Measurements from ENCODE around the gene TRAPPC14.

TRAPPC14 gene

DNA sequence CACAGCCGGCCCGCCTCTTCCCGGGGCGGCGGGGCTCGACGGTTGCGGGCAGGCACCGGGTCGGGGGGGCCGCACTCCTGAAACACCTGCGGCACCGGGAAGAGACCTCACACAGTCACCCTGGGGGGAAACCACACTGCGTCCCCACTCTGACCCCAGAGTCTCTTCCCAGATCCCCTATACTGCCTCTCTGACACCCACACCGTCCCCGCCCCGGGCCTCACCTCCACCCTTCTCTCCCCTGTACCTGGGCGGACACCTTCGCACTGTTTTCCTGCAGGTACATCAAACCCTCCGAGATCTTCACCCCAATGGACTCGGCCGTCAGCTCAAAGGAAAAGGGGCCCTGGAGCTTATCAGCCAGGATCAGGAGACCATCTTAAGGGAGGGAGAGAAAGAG, 13.3 kb upstream of the TRAPPC14 start:
- DNase-seq = no peak

- no peak for DNase-seq
Observed at GRCh38 chr7:100171087-100171681, 12.7 kb upstream of the TRAPPC14 start.

DNA sequence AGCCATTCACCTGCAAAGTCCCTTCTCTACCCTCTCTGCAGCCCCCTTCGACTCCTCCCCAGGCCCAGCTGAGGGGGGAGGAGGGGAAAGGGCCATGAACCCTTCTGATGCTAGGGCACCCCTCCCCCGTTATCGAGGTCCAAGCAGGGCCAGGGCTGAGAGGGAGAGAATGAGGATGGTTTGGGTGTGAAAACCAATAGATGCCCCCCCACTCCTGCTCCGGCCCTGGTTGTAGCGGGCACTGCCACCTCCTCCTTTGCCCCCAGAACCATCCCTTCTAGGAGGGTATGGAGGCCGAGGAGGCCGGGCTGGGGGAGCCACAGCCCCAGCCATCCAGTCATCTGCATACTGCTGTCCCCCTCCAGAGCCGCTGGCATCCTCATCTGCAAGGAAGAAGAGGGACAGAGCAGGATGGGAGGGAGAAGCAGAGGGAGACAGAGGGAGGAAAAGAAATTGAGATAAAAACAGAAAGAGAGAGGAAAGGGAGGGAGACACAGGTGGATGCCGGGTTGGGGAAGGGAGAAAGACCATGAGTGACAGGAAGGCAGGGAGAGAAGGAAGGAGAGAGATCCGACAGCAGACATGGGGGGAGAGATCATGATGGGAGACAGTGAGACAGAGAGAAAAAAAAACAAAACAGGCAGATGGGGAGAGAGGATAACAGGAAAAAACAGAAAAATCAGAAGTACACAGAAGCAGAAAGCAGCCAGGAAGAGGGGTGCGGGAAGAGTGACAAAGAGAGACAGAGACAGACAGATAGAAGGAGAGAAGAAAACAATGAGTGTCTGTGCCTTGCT, 11.8 kb upstream of the TRAPPC14 start:
- no peak for DNase-seq

DNA sequence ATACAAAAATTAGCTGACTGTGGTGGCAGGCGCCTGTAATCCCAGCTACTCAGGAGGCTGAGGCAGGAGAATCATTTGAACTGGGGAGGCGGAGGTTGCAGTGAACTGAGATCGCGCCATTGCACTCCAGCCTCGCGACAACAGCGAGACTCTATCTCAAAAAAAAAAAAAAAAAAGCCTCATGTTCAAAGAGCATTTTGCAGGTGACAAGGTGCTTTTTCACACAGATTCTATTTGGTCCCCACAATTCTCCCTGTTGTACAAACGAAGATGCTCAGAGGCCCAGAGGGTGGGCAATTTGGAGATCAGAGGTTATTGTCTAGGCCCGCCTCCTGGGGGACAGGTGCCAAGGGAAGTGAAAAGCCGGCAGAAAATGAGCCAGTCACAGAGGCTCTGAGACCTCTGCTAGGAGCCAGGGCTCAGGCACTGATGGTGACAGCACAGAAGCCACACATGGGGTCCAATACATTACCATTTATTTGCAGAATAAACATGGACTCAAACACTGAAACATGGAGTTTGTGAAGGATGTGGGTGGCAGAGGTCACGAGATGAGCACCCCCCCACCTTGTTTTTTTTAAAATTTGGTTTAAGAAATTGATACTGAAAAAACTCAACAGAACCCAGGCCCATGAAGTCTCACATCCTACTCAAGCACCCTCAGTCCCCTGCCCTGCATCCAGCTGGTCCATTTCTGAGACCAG, 10.8 kb upstream of the TRAPPC14 start:
- DNase-seq = no peak

GRCh38 chr7:100167912-100168323, 9.4 kb upstream of the TRAPPC14 start:
- no peak for DNase-seq

DNA sequence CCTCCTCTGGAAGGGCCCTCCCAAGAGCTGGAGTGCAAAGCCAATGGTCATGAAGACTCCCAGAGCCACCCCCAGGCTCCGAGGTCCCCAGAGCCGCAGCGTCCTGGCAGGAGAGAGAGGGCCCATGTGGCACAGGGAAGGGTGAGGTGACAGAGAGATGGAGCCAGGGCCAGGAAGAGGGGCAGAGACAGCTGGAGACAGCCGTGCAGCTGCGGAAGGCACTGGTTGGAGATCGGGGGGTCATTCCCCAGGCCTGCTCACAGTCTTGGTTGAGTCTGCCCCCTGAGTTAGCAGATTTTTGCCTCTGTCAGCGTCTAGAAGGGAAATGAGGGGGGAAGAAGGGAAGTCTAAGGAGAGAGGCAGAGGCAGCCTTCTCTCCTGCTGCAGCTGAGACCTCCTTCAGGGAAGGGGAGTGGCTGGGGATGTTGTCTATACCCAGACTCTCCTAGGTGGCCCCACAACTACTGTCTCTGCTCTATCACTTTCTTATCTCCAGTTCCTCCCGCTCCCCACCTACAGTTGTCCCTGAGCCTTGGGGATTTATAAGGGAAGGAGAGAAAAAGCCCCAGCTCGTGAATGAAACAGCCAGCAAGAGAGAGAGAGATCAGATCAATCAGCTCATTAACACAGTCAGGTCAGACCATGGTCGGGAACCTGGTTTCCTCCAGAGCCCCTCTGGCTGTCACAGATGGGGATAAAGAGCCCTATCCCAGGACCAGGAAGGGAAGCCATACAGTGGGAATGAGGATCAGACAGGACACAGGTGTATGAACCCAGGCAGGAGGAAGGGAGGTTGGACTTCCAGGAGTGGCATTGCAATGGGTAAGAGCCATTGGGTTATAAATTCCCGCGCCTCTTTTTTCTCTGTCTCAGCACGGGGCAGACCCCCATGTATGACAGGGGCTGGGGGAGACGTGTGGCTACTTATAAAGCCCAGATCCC, 8.7 kb upstream of the TRAPPC14 start:
- DNase-seq = no peak

- no peak for DNase-seq
Observed at GRCh38 chr7:100166317-100166940, 7.9 kb upstream of the TRAPPC14 start.

DNA sequence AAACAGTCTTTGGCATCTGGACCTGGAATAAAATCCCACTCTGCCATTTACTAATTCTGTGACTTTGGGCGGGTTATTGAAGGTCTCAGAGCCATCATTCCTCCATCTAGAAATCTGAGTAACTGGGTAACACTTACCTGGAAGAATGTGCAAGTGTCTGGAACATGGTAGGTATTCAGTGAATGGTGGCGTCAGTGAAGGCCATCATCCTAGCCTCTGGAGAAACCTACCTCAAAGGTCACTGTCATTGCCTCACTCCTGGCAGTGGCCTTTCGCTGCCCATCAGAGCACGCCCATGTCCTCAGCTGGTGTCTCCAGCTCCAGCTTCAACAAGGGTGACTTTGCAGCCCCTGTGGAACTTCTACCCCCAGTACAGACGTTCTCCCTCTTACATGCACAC, 5.3 kb upstream of the TRAPPC14 start:
- DNase-seq = no peak

DNA sequence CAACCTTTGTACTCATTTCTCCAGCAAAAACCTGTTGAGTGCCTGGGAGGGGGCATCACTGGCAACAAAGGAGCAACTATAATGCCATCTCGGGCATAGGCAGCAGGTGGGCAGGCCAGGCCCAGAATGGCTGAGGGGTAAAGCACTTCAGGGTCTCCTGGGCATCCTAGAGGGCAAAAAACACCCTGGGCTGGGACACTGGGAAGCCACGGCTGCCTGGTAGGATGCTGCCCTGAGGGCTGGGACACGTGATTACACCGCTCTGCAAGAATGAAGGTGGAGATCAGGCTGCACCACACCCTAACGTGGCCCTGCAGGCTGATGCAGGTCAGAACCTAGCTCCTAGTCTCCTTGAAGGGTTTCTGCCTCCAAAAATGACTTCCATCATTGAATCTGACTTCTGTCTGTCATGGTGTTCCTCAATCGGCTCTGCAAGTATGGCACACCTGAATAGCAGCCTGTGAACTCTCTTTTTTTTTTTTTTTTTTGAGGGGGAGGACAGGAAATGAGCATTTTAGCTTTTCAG, 4.5 kb upstream of the TRAPPC14 start:
- no peak for DNase-seq

- DNase-seq = no peak
Observed at GRCh38 chr7:100160067-100160466, 1.5 kb upstream of the TRAPPC14 start.

GRCh38 chr7:100159099-100159623, 638 bp upstream of the TRAPPC14 start:
- DNase-seq = no peak

DNA sequence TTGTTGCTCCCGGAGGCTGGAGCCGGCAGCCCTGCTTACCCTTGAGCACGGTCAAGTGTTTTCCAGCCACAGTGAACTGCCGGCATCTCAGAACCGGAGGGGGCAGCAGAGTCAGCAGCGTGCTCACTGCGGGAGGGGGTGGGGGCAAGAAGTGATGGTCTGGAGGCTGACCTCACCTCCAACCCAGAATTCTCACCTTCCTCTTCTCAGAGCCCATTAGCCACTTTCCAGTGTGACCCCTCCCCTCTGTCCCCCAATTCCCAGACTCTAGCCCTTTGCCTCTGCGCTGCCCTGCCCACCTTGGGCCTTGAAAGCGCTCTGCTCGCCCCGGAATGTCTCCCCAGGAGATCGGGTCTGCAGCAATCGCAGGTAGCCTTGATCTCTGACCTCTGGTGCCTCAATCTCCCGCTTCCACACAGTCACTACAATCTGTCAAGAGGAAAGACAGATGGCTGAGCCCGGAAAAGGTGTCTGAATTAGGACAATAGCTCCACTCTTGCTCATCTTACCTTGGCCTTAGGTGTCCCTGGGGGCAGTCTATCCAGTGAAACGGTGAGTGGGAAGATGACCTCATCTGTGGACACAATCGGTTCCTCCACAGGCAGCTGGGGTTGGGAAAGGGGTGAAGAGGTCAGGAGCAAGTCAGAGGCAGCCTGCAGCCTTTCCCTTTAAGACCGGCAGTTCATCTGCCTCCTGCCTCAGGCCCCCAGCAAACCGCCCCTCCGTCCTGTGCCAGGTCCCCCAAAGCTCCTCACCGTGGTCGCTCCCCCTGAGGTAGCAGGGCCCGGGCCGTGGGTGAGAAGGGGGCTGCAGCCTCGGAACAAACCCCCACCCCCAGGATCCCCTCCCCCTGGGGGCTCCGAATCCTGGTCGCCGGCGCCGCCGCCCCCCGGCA, 942 bp downstream of the TRAPPC14 start:
- DNase-seq = no peak

GRCh38 chr7:100157069-100157333, 1.5 kb downstream of the TRAPPC14 start:
- DNase-seq = no peak

GRCh38 chr7:100156331-100157068, 2.0 kb downstream of the TRAPPC14 start:
- DNase-seq = no peak

- DNase-seq = no peak
Observed at GRCh38 chr7:100155553-100156317, 2.8 kb downstream of the TRAPPC14 start.

GRCh38 chr7:100154651-100155491, 3.7 kb downstream of the TRAPPC14 start:
- DNase-seq = no peak

GRCh38 chr7:100153708-100154535, 4.6 kb downstream of the TRAPPC14 start:
- DNase-seq = no peak
